K562 (cell line): ENCODE measurements around the gene PSMB8. TPM values are rescaled to one million over a fixed set of nuclear protein-coding genes. Genes with fewer than 3 reads are reported as not detected.
A peak's percentile ranks its signal among the peaks of the same experiment; 100 is the strongest.

Experiments used
- CBX8 ChIP-seq: fragments of 200-600 bp; sonication (generic); IDR thresholded peaks from 2 replicates; pipeline ENCODE4 v1.6.1; 2012; ENCODE audit warnings: borderline replicate concordance, mixed run types, low read depth, mild to moderate bottlenecking, moderate library complexity, mixed read lengths, low read length, control low read depth, inconsistent platforms; ENCODE audit not compliant: poor library complexity, severe bottlenecking; ENCODE audit errors: extremely low read depth
- CREB3 ChIP-seq: fragments of 450-650 bp; conservative IDR thresholded peaks from 2 replicates; pipeline ENCODE4 v1.6.1; 2016; ENCODE audit warnings: missing genetic modification characterization, low read depth, mild to moderate bottlenecking, missing compliant biosample characterization, moderate library complexity
- CTCF ChIP-seq, 3 experiments: IDR thresholded peaks in 2 of 3; conservative IDR thresholded peaks in 1 of 3; 2 replicates each; pipeline ENCODE4 v1.5.1; 2011 to 2012; ENCODE audit warnings: low read length in 3 of 3, mild to moderate bottlenecking in 3 of 3, control low read depth in 2 of 3, improper control_type of control experiment in 1 of 3, inconsistent platforms in 1 of 3, low read depth in 1 of 3, mixed read lengths in 1 of 3, moderate library complexity in 1 of 3; ENCODE audit not compliant: insufficient read depth in 2 of 3
- GTF2F1 ChIP-seq: IDR thresholded peaks from 2 replicates; pipeline ENCODE4 v1.6.1; 2011; ENCODE audit warnings: low read depth, low read length, improper control_type of control experiment
- MLX ChIP-seq, 2 experiments: fragments of 450-650 bp in 1 of 2; sonication (generic) in 1 of 2; formaldehyde crosslinking; conservative IDR thresholded peaks; 2 replicates each; pipeline versions ENCODE4 v1.4.0 to v1.8.1; 2020 to 2022; ENCODE audit warnings: mild to moderate bottlenecking in 1 of 2, missing genetic modification reagents in 1 of 2
- NFE2 ChIP-seq: IDR thresholded peaks from 2 replicates; pipeline ENCODE4 v1.6.1; 2014; ENCODE audit warnings: antibody characterized with exemption, low read depth
- NONO ChIP-seq, 2 experiments: fragments of 200-400 bp in 1 of 2; fragments of 450-650 bp in 1 of 2; formaldehyde crosslinking in 1 of 2; IDR thresholded peaks; 2 replicates each; pipeline ENCODE4 v1.6.1; 2017; ENCODE audit warnings: low read depth in 2 of 2, mild to moderate bottlenecking in 2 of 2, moderate library complexity in 2 of 2, low read length in 1 of 2
- POLR3G ChIP-seq: IDR thresholded peaks from 2 replicates; pipeline ENCODE4 v1.6.1; 2011; ENCODE audit not compliant: insufficient read length, insufficient replicate concordance; ENCODE audit errors: extremely low read depth
- TEAD4 ChIP-seq, 2 experiments: sonication (generic) in 1 of 2; formaldehyde crosslinking in 1 of 2; IDR thresholded peaks; 2 replicates each; pipeline versions ENCODE4 v1.6.1 to v1.8.0; 2012 to 2022; ENCODE audit warnings: borderline replicate concordance in 1 of 2, inconsistent platforms in 1 of 2, low read length in 1 of 2, mild to moderate bottlenecking in 1 of 2, missing genetic modification reagents in 1 of 2
- TFAM ChIP-seq: fragments of 250-450 bp; sonication (Bioruptor Pico); conservative IDR thresholded peaks from 2 replicates; pipeline ENCODE4 v1.5.0; 2021; ENCODE audit warnings: mild to moderate bottlenecking, moderate library complexity
- ZC3H4 ChIP-seq: sonication (generic); formaldehyde crosslinking; IDR thresholded peaks from 2 replicates; pipeline ENCODE4 v1.9.0; 2021; ENCODE audit warnings: missing genetic modification reagents, borderline replicate concordance
- ZKSCAN1 ChIP-seq: fragments of 150-350 bp; IDR thresholded peaks from 2 replicates; pipeline ENCODE4 v1.6.1; 2016; ENCODE audit warnings: low read depth, low read length
- ZNF431 ChIP-seq: sonication (generic); formaldehyde crosslinking; IDR thresholded peaks from 2 replicates; pipeline ENCODE4 v1.8.0; 2022; ENCODE audit warnings: mild to moderate bottlenecking, missing genetic modification reagents
- ZNF696 ChIP-seq: fragments of 250-450 bp; sonication (Bioruptor Pico); conservative IDR thresholded peaks from 2 replicates; pipeline ENCODE4 v1.4.0; 2020; ENCODE audit warnings: mild to moderate bottlenecking, moderate library complexity
- ZNF740 ChIP-seq, 3 experiments: fragments of 200-800 bp in 1 of 3; sonication (Bioruptor generic) in 1 of 3; sonication (generic) in 1 of 3; formaldehyde crosslinking in 1 of 3; IDR thresholded peaks; 2 replicates each; pipeline versions ENCODE4 v1.6.1 to v1.8.0; 2016 to 2022; ENCODE audit warnings: mild to moderate bottlenecking in 2 of 3, missing compliant biosample characterization in 2 of 3, missing genetic modification characterization in 2 of 3, missing genetic modification reagents in 1 of 3
- polyA plus RNA-seq, 8 experiments: library from polyadenylated mRNA; depleted of rRNA in 4 of 8; stranded (reverse) in 5 of 8; unstranded in 3 of 8; fragments of >200 nt; fragmentation: Nextera tagmentation in 2 of 8; fragmentation: Illumina TruSeq in 1 of 8; extraction: Ambion mirVana in 2 of 8; extraction: Trizol in 1 of 8; gene quantifications; 2 replicates each; pipeline versions ENCODE4 v1.2.1 to v1.2.3, GENCODE V29; 2011 to 2014; ENCODE audit warnings: inconsistent platforms in 1 of 8, missing spikeins in 1 of 8
- total RNA-seq, 7 experiments: library from RNA; depleted of rRNA in 6 of 7; stranded (reverse); fragments of >200 nt in 6 of 7; fragmentation: Illumina TruSeq in 2 of 7; extraction: Trizol in 2 of 7; gene quantifications; 2 replicates each; pipeline versions ENCODE4 v1.2.1 to v1.2.3, GENCODE V29; 2011 to 2021; ENCODE audit warnings: low replicate concordance in 1 of 7
- TF ChIP-seq, protein P1 (sequence below): fragments of 150-350 bp; conservative IDR thresholded peaks from 2 replicates; pipeline ENCODE4 v1.6.1; 2014; ENCODE audit warnings: low read length

The PSMB8 gene
- total and polyA plus RNA-seq, 9 of the 15 experiments (the other 6 are each of a cell fraction or from before 2014, with no cell fraction given), result 0.71 to 4.0 (median 2.4) TPM

- TF ChIP-seq GTF2F1 (0 out of 2 replicates have a peak, but pooled peaks have one; percentile 54), ZC3H4 (CRISPR knock-in tag) (no peak), ZNF740 (CRISPR knock-in tag; IDR thresholded peaks at IDR 0.05) (no peak), ZNF740 (tag; IDR thresholded peaks at IDR 0.05) (no peak), CTCF (IDR thresholded peaks at IDR 0.05 in 2 of 3, conservative IDR thresholded peaks at IDR 0.05 in 1 of 3; ENCODE audit: insufficient read depth in 2 of 3, low read depth in 1 of 3, low read length in 3 of 3) (peak; percentile 98 to 99 (median 99)), ZNF431 (CRISPR knock-in tag) (no peak), POLR3G (no peak), NONO (IDR thresholded peaks at IDR 0.05; ENCODE audit: low read depth in 2 of 2, low read length in 1 of 2) (no peak; a peak in 1 of 4 replicates), TFAM (CRISPR knock-in tag) (no peak), CREB3 (tag) (no peak), TEAD4 (IDR thresholded peaks at IDR 0.05; ENCODE audit: low read length) (peak; percentile 45; the same call in 1 of the 2 replicates), TEAD4 (CRISPR knock-in tag; IDR thresholded peaks at IDR 0.05; ENCODE audit: borderline replicate concordance) (no peak), ZKSCAN1 (peak; percentile 51; the same call in 1 of the 2 replicates), NFE2 (no peak), MLX (CRISPR knock-in tag; conservative IDR thresholded peaks at IDR 0.05) (no peak), CBX8 (no peak), ZNF696 (CRISPR knock-in tag) (no peak)
- TF ChIP-seq, protein P1, sequence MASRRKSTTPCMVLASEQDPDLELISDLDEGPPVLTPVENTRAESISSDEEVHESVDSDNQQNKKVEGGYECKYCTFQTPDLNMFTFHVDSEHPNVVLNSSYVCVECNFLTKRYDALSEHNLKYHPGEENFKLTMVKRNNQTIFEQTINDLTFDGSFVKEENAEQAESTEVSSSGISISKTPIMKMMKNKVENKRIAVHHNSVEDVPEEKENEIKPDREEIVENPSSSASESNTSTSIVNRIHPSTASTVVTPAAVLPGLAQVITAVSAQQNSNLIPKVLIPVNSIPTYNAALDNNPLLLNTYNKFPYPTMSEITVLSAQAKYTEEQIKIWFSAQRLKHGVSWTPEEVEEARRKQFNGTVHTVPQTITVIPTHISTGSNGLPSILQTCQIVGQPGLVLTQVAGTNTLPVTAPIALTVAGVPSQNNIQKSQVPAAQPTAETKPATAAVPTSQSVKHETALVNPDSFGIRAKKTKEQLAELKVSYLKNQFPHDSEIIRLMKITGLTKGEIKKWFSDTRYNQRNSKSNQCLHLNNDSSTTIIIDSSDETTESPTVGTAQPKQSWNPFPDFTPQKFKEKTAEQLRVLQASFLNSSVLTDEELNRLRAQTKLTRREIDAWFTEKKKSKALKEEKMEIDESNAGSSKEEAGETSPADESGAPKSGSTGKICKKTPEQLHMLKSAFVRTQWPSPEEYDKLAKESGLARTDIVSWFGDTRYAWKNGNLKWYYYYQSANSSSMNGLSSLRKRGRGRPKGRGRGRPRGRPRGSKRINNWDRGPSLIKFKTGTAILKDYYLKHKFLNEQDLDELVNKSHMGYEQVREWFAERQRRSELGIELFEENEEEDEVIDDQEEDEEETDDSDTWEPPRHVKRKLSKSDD, result no peak
Observed at GRCh38 chr6:32838114-32838958, 5.5 kb downstream of the PSMB8 start, which contains the start of gene TAP2 (continued).
